Right ventricle myocardium superior (tissue), 1 donor: Measurements from ENCODE around the gene AHCYL2. TPM values are rescaled to one million over a fixed set of nuclear protein-coding genes. Genes with fewer than 3 reads are reported as not detected.
"Not testable (repeated sequence)": the region's sequence is repeated elsewhere in the genome, so short reads cannot be mapped to it uniquely, and the experiment has no call there.

Experiments used
- ATAC-seq: fragments of 200-7000 bp; cut with Tn5 transposase; one replicate; pipeline ENCODE4 v1.9.1; 2020; ENCODE audit warnings: mild to moderate bottlenecking; ENCODE audit not compliant: poor library complexity
- DNase-seq: peaks from one replicate; pipeline ENCODE4 v3.0.0-alpha.2; 2020
- intact Hi-C: fragments of 100-400 bp; cut with DNase I; formaldehyde crosslinking; loops from one replicate; pipeline ENCODE4 v1.11.2; 2022
- total RNA-seq: library from RNA; stranded (reverse); fragmentation: NEBNext Ultra II Directional; extraction: Animal tissue kit (Norgen Biotek cat#: 25700); gene quantifications from one replicate; pipeline ENCODE4 v1.2.1, GENCODE V29; 2021
- donor health status: DM: no; HTN: yes; CAD: no; lungs with severe emphysema.

The AHCYL2 gene
- total RNA-seq, 1 donor from 2014 or later: 6.7 TPM

GRCh38 chr7:129388333-129389098, 163.7 kb downstream of the AHCYL2 start:
- ATAC-seq (no peak), DNase-seq (no peak)
- intact Hi-C loops: no loop called here

GRCh38 chr7:129389829-129390228, 165.0 kb downstream of the AHCYL2 start:
- no peak for ATAC-seq
- DNase-seq: no peak
- intact Hi-C loops: no loop called here

- ATAC-seq: no peak
- no peak for DNase-seq
- intact Hi-C loops: no loop called here
These were observed 165.5 kb downstream of the AHCYL2 start for GRCh38 chr7:129390314-129390713.

- ATAC-seq (peak; percentile 77), DNase-seq (no peak)
- intact Hi-C loops: no loop called here
These were observed 166.8 kb downstream of the AHCYL2 start for GRCh38 chr7:129391546-129392171.

- no peak for DNase-seq
- intact Hi-C loops: no loop called here
- no peak for ATAC-seq
These were observed 168.4 kb downstream of the AHCYL2 start for GRCh38 chr7:129393255-129393654.

- DNase-seq: no peak
- ATAC-seq: no peak
- intact Hi-C loops: no loop called here
These were observed 169.3 kb downstream of the AHCYL2 start for GRCh38 chr7:129394101-129394500.

- intact Hi-C loops: no loop called here
- peak; percentile 31 for ATAC-seq
- no peak for DNase-seq
These were observed 170.4 kb downstream of the AHCYL2 start for GRCh38 chr7:129394982-129395914.

GRCh38 chr7:129401228-129401966, 176.6 kb downstream of the AHCYL2 start:
- intact Hi-C loops: no loop called here
- ATAC-seq (no peak), DNase-seq (no peak)

GRCh38 chr7:129401967-129402860, 177.4 kb downstream of the AHCYL2 start:
- ATAC-seq: peak; percentile 57
- intact Hi-C loops: no loop called here
- DNase-seq: no peak

GRCh38 chr7:129405527-129405926, 180.7 kb downstream of the AHCYL2 start:
- ATAC-seq (no peak), DNase-seq (no peak)
- intact Hi-C loops: no loop called here

GRCh38 chr7:129410238-129410637, 185.4 kb downstream of the AHCYL2 start:
- DNase-seq, intact Hi-C loops, ATAC-seq: not testable (repeated sequence)

- DNase-seq (no peak), ATAC-seq (no peak)
- intact Hi-C loops: no loop called here
These were observed 187.7 kb downstream of the AHCYL2 start for GRCh38 chr7:129412501-129412900.

- DNase-seq (no peak), ATAC-seq (no peak)
- intact Hi-C loops: no loop called here
These were observed 192.2 kb downstream of the AHCYL2 start for GRCh38 chr7:129417073-129417472.

- ATAC-seq: peak; percentile 58
- DNase-seq: no peak
- intact Hi-C loops: no loop called here
These were observed 197.0 kb downstream of the AHCYL2 start for GRCh38 chr7:129421717-129422250.

GRCh38 chr7:129422727-129423126, 197.9 kb downstream of the AHCYL2 start:
- intact Hi-C loops: no loop called here
- no peak for DNase-seq
- ATAC-seq: no peak

GRCh38 chr7:129423700-129424410, 199.0 kb downstream of the AHCYL2 start:
- DNase-seq (no peak), ATAC-seq (no peak)
- intact Hi-C loops: no loop called here

- no peak for ATAC-seq
- intact Hi-C loops: no loop called here
- DNase-seq: no peak
These were observed 201.7 kb downstream of the AHCYL2 start for GRCh38 chr7:129426482-129426881.
